B cell (primary cell): ENCODE data around the gene PRDM13.
"Not testable (repeated sequence)": the region's sequence is repeated elsewhere in the genome, so short reads cannot be mapped to it uniquely, and the experiment has no call there.

Experiments used
- CTCF ChIP-seq: fragments of 200-600 bp; IDR thresholded peaks from one replicate; pipeline ENCODE4 v1.8.0; 2022; ENCODE audit warnings: antibody characterized with exemption, mild to moderate bottlenecking
- EZH2 ChIP-seq: IDR thresholded peaks from 2 replicates; pipeline ENCODE4 v1.6.1; 2012; ENCODE audit warnings: borderline replicate concordance, low read depth, mild to moderate bottlenecking, moderate library complexity, low read length; ENCODE audit not compliant: insufficient read depth, poor library complexity, severe bottlenecking

GRCh38 chr6:99622044-99622443 lies 15.4 kb downstream of the PRDM13 start:
- TF ChIP-seq CTCF, EZH2: not testable (repeated sequence)
